HepG2 (cell line): ENCODE measurements around the gene TM4SF4. TPM values are rescaled to one million over a fixed set of nuclear protein-coding genes. Genes with fewer than 3 reads are reported as not detected.

ENCODE experiments used
- ATAC-seq: fragments of 200-7000 bp; cut with Tn5 transposase; 3 replicates; pipeline ENCODE4 v1.9.1; 2020; ENCODE audit warnings: mild to moderate bottlenecking, moderate library complexity
- BruUV-seq: library from RNA; stranded (reverse); fragments of 400-500 nt; replicated peaks from 2 replicates; lab custom pipeline; 2021; lab: Mats Ljungman, UMichigan
- CTCF ChIA-PET: fragments of 300-600 bp; formaldehyde crosslinking; extraction: SDS; loops from one replicate; lab custom pipeline; 2021; ENCODE audit warnings: low total read pairs, inconsistent platforms, low intra/inter-chr PET ratio; lab: Yijun Ruan, JAX
- POLR2A ChIA-PET: fragments of 350-600 bp; sonication (Branson Sonifier 250); formaldehyde crosslinking; loops from one replicate; lab custom pipeline; 2020; ENCODE audit warnings: antibody characterized with exemption, inconsistent platforms; lab: Yijun Ruan, JAX
- DNase-seq: peaks from one replicate; pipeline ENCODE4 v3.0.0-alpha.2; 2015; ENCODE audit warnings: low spot score
- FAIRE-seq: peaks from 3 replicates; lab custom pipeline; 2011; peaks lifted over from hg19 to GRCh38; lab: Jason Lieb, UNC
- H2AFZ ChIP-seq: one replicate; pipeline ENCODE4 v1.6.1; 2011; ENCODE audit warnings: low read length, inconsistent platforms
- H3K27ac ChIP-seq: fragments of 300-600 bp; 3 replicates; pipeline ENCODE4 v1.8.0; 2011; ENCODE audit warnings: mixed run types, mild to moderate bottlenecking, mixed read lengths, low read length, inconsistent platforms; ENCODE audit not compliant: insufficient read depth; ENCODE audit errors: extremely low read length
- H3K27me3 ChIP-seq, 2 experiments: fragments of 200-600 bp in 1 of 2; 2 replicates in 1 of 2; 3 replicates in 1 of 2; pipeline versions ENCODE4 v1.6.0 to v1.8.0; 2011; ENCODE audit warnings: low read length in 2 of 2, mild to moderate bottlenecking in 2 of 2, moderate library complexity in 2 of 2, inconsistent platforms in 1 of 2; ENCODE audit not compliant: insufficient read depth in 2 of 2, control insufficient read depth in 1 of 2
- H3K36me3 ChIP-seq, 2 experiments: fragments of 200-600 bp in 1 of 2; replicated peaks in 1 of 2; 2 replicates in 1 of 2; 3 replicates in 1 of 2; pipeline versions ENCODE4 v1.5.1 to v1.8.0; 2011; ENCODE audit warnings: low read length in 2 of 2, inconsistent platforms in 1 of 2; ENCODE audit not compliant: insufficient read depth in 2 of 2, control insufficient read depth in 1 of 2
- H3K4me1 ChIP-seq: 2 replicates; pipeline ENCODE4 v1.5.1; 2012; ENCODE audit warnings: low read length, inconsistent platforms; ENCODE audit not compliant: insufficient read depth
- H3K4me2 ChIP-seq: 2 replicates; pipeline ENCODE4 v1.6.0; 2011; ENCODE audit warnings: low read depth, low read length, inconsistent platforms
- H3K4me3 ChIP-seq, 3 experiments: fragments of 200-600 bp in 1 of 3; sonication (generic), shearing (Covaris generic) in 1 of 3; replicated peaks in 1 of 3; 2 replicates each; pipeline ENCODE4 v1.5.1; 2011 to 2016; ENCODE audit warnings: low read length in 3 of 3, inconsistent platforms in 2 of 3, low read depth in 2 of 3, mild to moderate bottlenecking in 2 of 3, control low read depth in 1 of 3, mixed read lengths in 1 of 3; ENCODE audit not compliant: insufficient read depth in 1 of 3
- H3K79me2 ChIP-seq: one replicate; pipeline ENCODE4 v1.6.1; 2011; ENCODE audit warnings: low read length, inconsistent platforms; ENCODE audit not compliant: insufficient read depth
- H3K9ac ChIP-seq: 2 replicates; pipeline ENCODE4 v1.6.0; 2011; ENCODE audit warnings: mild to moderate bottlenecking, low read depth, low read length, inconsistent platforms; ENCODE audit not compliant: insufficient read depth
- H3K9me3 ChIP-seq: 2 replicates; pipeline ENCODE4 v1.5.1; 2012; ENCODE audit warnings: mild to moderate bottlenecking, low read length
- H4K20me1 ChIP-seq: 2 replicates; pipeline ENCODE4 v1.6.0; 2011; ENCODE audit warnings: inconsistent platforms, mild to moderate bottlenecking, low read length, moderate library complexity; ENCODE audit not compliant: insufficient read depth
- ARID2 ChIP-seq: sonication (generic); formaldehyde crosslinking; IDR thresholded peaks from 2 replicates; pipeline ENCODE4 v1.8.1; 2022; ENCODE audit warnings: mild to moderate bottlenecking, missing genetic modification reagents, borderline replicate concordance
- ATF3 ChIP-seq: sonication (generic); formaldehyde crosslinking; IDR thresholded peaks from 2 replicates; pipeline ENCODE4 v1.4.0; 2020; ENCODE audit warnings: missing genetic modification reagents
- ATRX ChIP-seq: sonication (generic); formaldehyde crosslinking; IDR thresholded peaks from 2 replicates; pipeline ENCODE4 v1.4.0; 2020; ENCODE audit warnings: missing genetic modification reagents, borderline replicate concordance
- CHD4 ChIP-seq: fragments of 200-600 bp; sonication (generic); IDR thresholded peaks from 2 replicates; pipeline ENCODE4 v1.7.0; 2017; ENCODE audit warnings: mild to moderate bottlenecking, low read length, borderline replicate concordance
- DNMT3B ChIP-seq: conservative IDR thresholded peaks from 2 replicates; pipeline ENCODE4 v1.6.1; 2016; ENCODE audit warnings: missing biosample characterization, control low read depth
- MAFF ChIP-seq: IDR thresholded peaks from 2 replicates; pipeline ENCODE4 v1.6.1; 2011; ENCODE audit warnings: low read depth, low read length, improper control_type of control experiment
- MEIS2 ChIP-seq: sonication (generic); formaldehyde crosslinking; IDR thresholded peaks from 2 replicates; pipeline ENCODE4 v1.9.0; 2021; ENCODE audit warnings: mild to moderate bottlenecking, missing genetic modification reagents
- NFKB2 ChIP-seq: sonication (generic); formaldehyde crosslinking; IDR thresholded peaks from 2 replicates; pipeline ENCODE4 v1.4.0; 2020; ENCODE audit warnings: missing genetic modification reagents, borderline replicate concordance
- NRL ChIP-seq: sonication (generic); formaldehyde crosslinking; IDR thresholded peaks from 2 replicates; pipeline ENCODE4 v1.5.0; 2020; ENCODE audit warnings: missing genetic modification reagents, mild to moderate bottlenecking, moderate library complexity, borderline replicate concordance
- SALL2 ChIP-seq: sonication (generic); formaldehyde crosslinking; IDR thresholded peaks from 2 replicates; pipeline ENCODE4 v1.8.1; 2023; ENCODE audit warnings: mild to moderate bottlenecking, missing genetic modification reagents, inconsistent platforms
- SKIL ChIP-seq: sonication (generic); formaldehyde crosslinking; IDR thresholded peaks from 2 replicates; pipeline ENCODE4 v1.8.0; 2022; ENCODE audit warnings: missing genetic modification reagents, mild to moderate bottlenecking, moderate library complexity, borderline replicate concordance
- ZC3H13 ChIP-seq: sonication (generic); formaldehyde crosslinking; IDR thresholded peaks from 2 replicates; pipeline ENCODE4 v1.8.1; 2023; ENCODE audit warnings: mild to moderate bottlenecking, missing genetic modification reagents, moderate library complexity
- ZNF513 ChIP-seq: sonication (generic); formaldehyde crosslinking; conservative IDR thresholded peaks from 2 replicates; pipeline ENCODE4 v1.5.0; 2020; ENCODE audit warnings: missing genetic modification reagents
- ZNF775 ChIP-seq: sonication (generic); formaldehyde crosslinking; IDR thresholded peaks from 2 replicates; pipeline ENCODE4 v1.4.0; 2020; ENCODE audit warnings: missing genetic modification reagents, mild to moderate bottlenecking, moderate library complexity, borderline replicate concordance
- WGBS: methylation state at CpG from one replicate; pipeline ENCODE4 v1.1.6; 2017; ENCODE audit warnings: low lambda C conversion rate; 5-methylcytosine and 5-hydroxymethylcytosine counted together
- in situ Hi-C: cut with HindIII; loops from 2 replicates; pipeline ENCODE4 v1.10.0; 2017; ENCODE audit warnings: low pct_unique_long_range_greater_than_20kb; ENCODE audit not compliant: extremely low pct_ligation_motif_present
- intact Hi-C: fragments of 100-400 bp; cut with micrococcal nuclease; formaldehyde crosslinking; loops from one replicate; pipeline ENCODE4 v1.10.0; 2022; ENCODE audit not compliant: unreplicated experiment
- polyA plus RNA-seq, 8 experiments: library from polyadenylated mRNA; depleted of rRNA in 3 of 8; stranded (reverse) in 7 of 8; unstranded in 1 of 8; fragments of >200 nt; fragmentation: Illumina TruSeq in 4 of 8; extraction: Trizol in 4 of 8; gene quantifications; 2 replicates each; pipeline versions ENCODE4 v1.2.1 to v1.2.3, GENCODE V29; 2011 to 2016; ENCODE audit warnings: low read depth in 4 of 8, missing spikeins in 1 of 8, mixed read lengths in 1 of 8; ENCODE audit not compliant: insufficient read depth in 1 of 8
- total RNA-seq, 5 experiments: library from RNA; depleted of rRNA; stranded (reverse); fragments of >200 nt; fragmentation: Illumina TruSeq; extraction: Trizol; gene quantifications; 2 replicates each; pipeline ENCODE4 v1.2.3, GENCODE V29; 2016; ENCODE audit warnings: low read depth in 1 of 5

Gene TM4SF4
- total and polyA plus RNA-seq, 2 of the 13 experiments (the other 11 are each of a cell fraction or from before 2014, with no cell fraction given): 0.63 to 0.95 TPM

GRCh38 chr3:149464542-149465328 lies 9.8 kb upstream of the TM4SF4 start:
- ATAC-seq (no peak), FAIRE-seq (no peak), DNase-seq (no peak)
- no peak overlapping the region for H3K4me3 ChIP-seq
- no peaks in the 10 kb centered on the region for H3K36me3 ChIP-seq
- no peak overlapping the region for H3K9ac ChIP-seq
- no peak overlapping the region for H3K4me2 ChIP-seq
- no peak overlapping the region for H3K27ac ChIP-seq
- BruUV-seq: no TSS peak
- H3K79me2 ChIP-seq: no peaks in the 10 kb centered on the region
- no peaks in the 10 kb centered on the region for H3K9me3 ChIP-seq
- TF ChIP-seq MEIS2: no peak
- peaks cover 35% of the 10 kb centered on the region for H3K4me1 ChIP-seq
- ChIA-PET POLR2A (no interaction called here), CTCF (no interaction called here)
- H4K20me1 ChIP-seq: no peaks in the 10 kb centered on the region
- intact Hi-C loops: no loop called here
- no peaks in the 10 kb centered on the region for H3K27me3 ChIP-seq
- WGBS: 81% methylated on average over 26 of the region's 31 CpGs
- no peak overlapping the region for H2AFZ ChIP-seq
- in situ Hi-C loops: no loop called here

GRCh38 chr3:149465351-149465883 lies 9.1 kb upstream of the TM4SF4 start:
- Histone ChIP-seq H3K36me3 (no peaks in the 10 kb centered on the region), H3K27ac (no peak overlapping the region), H3K4me2 (no peak overlapping the region), H3K9me3 (no peaks in the 10 kb centered on the region), H2AFZ (no peak overlapping the region), H3K27me3 (no peaks in the 10 kb centered on the region), H3K4me1 (peaks cover 28% of the 10 kb centered on the region), H3K4me3 (no peak overlapping the region), H3K79me2 (no peaks in the 10 kb centered on the region), H3K9ac (no peak overlapping the region), H4K20me1 (no peaks in the 10 kb centered on the region)
- ATAC-seq: no peak
- no TSS peak for BruUV-seq
- intact Hi-C loops (no loop called here), in situ Hi-C loops (no loop called here)
- 58% methylated on average over 10 of the region's 10 CpGs for WGBS
- ChIA-PET CTCF (no interaction called here), POLR2A (no interaction called here)
- no peak for FAIRE-seq
- no peak for DNase-seq
- TF ChIP-seq ATRX: no peak
- no peak for TF ChIP-seq ATF3 (CRISPR knock-in tag)
- no peak for TF ChIP-seq SALL2 (CRISPR knock-in tag)
- no peak for TF ChIP-seq NRL (CRISPR knock-in tag)
- no peak for TF ChIP-seq ZC3H13 (CRISPR knock-in tag)
- TF ChIP-seq SKIL (CRISPR knock-in tag): no peak
- no peak for TF ChIP-seq ARID2
- TF ChIP-seq ZNF775: no peak
- TF ChIP-seq ZNF513 (CRISPR knock-in tag): no peak
- no peak for TF ChIP-seq CHD4
- no peak for TF ChIP-seq MAFF
- TF ChIP-seq DNMT3B (CRISPR knock-in tag): no peak
- TF ChIP-seq NFKB2 (CRISPR knock-in tag): no peak
